SK-N-MC (cell line): ENCODE results near the gene ITGB3.

Experiments used
- DNase-seq: peaks from one replicate; pipeline ENCODE4 v3.0.0-alpha.2; 2011; ENCODE audit warnings: low read depth, low spot score
- H3K27ac ChIP-seq: fragments of 200-600 bp; sonication (generic); 2 replicates; pipeline ENCODE4 v1.5.1; 2016; ENCODE audit warnings: mixed run types
- H3K36me3 ChIP-seq: fragments of 200-600 bp; sonication (generic); 2 replicates; pipeline ENCODE4 v1.6.1; 2017; ENCODE audit warnings: antibody characterized with exemption, low read length, mixed read lengths; ENCODE audit not compliant: insufficient read depth
- H3K4me3 ChIP-seq: fragments of 200-600 bp; sonication (generic); 2 replicates; pipeline ENCODE4 v1.5.1; 2016
- H3K9ac ChIP-seq: fragments of 200-600 bp; sonication (generic); 2 replicates; pipeline ENCODE4 v1.8.0; 2017; ENCODE audit warnings: mixed run types, mixed read lengths; ENCODE audit not compliant: insufficient read length
- H3K9me3 ChIP-seq: fragments of 200-600 bp; sonication (generic); 2 replicates; pipeline ENCODE4 v1.6.1; 2017; ENCODE audit warnings: low read depth, mild to moderate bottlenecking, antibody characterized with exemption, low read length, moderate library complexity, mixed read lengths
- EZH2 ChIP-seq: fragments of 200-600 bp; sonication (generic); IDR thresholded peaks from one replicate; pipeline ENCODE4 v1.6.1; 2017; ENCODE audit warnings: antibody characterized with exemption
- FOXP2 ChIP-seq: optimal IDR thresholded peaks from 2 replicates; pipeline ENCODE3; 2011; ENCODE audit warnings: mild to moderate bottlenecking, moderate library complexity; ENCODE audit not compliant: insufficient read depth; ENCODE audit errors: extremely low read length, control extremely low read depth
- POLR2AphosphoS5 ChIP-seq: IDR thresholded peaks from 2 replicates; pipeline ENCODE4 v1.6.1; 2012; ENCODE audit warnings: mild to moderate bottlenecking, low read depth, low read length, borderline replicate concordance

ITGB3 gene

DNA sequence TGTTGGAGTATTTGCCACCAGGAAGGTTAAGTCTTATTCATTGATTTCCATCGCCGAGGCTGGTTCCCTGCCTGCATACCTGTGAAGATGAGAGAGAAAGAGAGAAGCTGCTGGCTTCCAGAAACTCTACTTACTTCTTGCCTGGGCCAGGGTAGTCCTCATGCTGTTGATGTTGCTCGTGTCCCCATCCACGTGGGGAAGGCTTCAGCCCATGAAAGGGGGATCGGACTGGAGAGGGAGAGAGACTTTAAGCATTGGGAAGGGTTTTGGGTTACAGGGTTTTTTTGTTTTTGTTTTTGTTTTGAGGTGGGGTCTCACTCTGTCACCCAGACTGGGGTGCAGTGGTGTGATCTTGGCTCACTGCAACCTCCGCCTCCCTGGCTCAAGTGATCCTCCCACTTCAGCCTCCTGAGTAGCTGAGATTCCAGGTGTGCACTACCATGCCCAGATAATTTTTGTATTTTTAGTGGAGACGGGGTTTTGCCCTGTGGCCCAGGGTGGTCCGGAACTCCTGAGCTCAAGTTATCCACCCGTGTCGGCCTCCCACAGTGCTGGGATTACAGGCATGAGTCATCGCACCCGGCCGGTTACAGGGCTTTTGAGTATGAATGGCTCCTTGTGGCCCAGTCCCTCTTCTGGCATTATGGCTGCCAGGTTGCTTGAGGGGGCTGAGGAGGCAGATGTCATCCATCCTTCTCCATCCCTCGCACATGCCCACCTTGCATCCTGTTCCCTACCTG lies 26.6 kb downstream of the ITGB3 start:
- TF ChIP-seq EZH2 (no peak), FOXP2 (no peak), POLR2AphosphoS5 (no peak)
- Histone ChIP-seq H3K27ac (no peak overlapping the region), H3K9me3 (no peaks in the 10 kb centered on the region), H3K36me3 (no peaks in the 10 kb centered on the region), H3K9ac (no peak overlapping the region), H3K4me3 (no peak overlapping the region)
- no peak for DNase-seq

DNA sequence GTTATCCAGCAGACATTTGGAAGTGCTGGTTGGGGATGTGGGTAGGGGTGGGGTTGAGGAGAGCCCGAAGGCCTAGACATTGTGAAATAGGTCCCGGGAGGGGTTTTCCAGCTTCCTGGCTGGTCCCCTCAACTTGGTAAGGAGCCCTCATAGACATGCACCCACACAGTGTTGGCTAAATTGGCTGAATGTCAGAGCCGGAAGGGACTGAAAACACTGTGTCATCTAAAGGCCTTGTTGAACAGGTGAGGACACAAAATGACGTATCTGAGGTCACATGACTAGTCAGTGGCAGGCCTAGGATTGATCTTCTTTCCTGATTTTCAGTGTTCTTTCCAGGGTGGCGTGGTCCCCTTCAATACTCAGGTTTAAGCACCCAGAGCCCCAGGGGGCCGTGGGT lies 27.6 kb downstream of the ITGB3 start:
- no peak for DNase-seq
- Histone ChIP-seq H3K27ac (no peak overlapping the region), H3K4me3 (no peak overlapping the region), H3K9me3 (no peaks in the 10 kb centered on the region), H3K36me3 (no peaks in the 10 kb centered on the region), H3K9ac (no peak overlapping the region)
- TF ChIP-seq FOXP2 (no peak), POLR2AphosphoS5 (no peak), EZH2 (no peak)

DNA sequence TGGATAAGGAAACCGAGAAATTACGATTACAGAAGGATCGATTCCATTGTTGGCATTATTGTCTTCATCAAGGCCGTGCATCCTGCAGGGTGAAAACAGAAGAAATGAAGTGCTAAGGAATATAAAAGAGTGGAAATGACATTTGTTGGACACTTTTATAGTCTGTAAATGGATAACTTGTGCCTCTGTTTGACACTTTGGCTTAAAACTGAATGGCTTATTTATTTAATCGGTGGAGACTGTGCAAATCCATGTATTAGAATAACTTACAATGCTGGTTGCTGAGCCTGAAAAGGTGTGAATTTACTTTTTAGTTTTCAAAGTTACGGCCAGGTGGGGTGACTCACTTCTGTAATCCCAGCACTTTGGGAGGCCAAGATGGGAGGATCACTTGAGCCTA lies 31.4 kb downstream of the ITGB3 start:
- no peak for DNase-seq
- no peak overlapping the region for H3K27ac ChIP-seq
- TF ChIP-seq FOXP2 = no peak
- no peak for TF ChIP-seq POLR2AphosphoS5
- no peak for TF ChIP-seq EZH2
- H3K9me3 ChIP-seq = no peaks in the 10 kb centered on the region
- no peaks in the 10 kb centered on the region for H3K36me3 ChIP-seq
- H3K4me3 ChIP-seq = no peak overlapping the region
- H3K9ac ChIP-seq = no peak overlapping the region

DNA sequence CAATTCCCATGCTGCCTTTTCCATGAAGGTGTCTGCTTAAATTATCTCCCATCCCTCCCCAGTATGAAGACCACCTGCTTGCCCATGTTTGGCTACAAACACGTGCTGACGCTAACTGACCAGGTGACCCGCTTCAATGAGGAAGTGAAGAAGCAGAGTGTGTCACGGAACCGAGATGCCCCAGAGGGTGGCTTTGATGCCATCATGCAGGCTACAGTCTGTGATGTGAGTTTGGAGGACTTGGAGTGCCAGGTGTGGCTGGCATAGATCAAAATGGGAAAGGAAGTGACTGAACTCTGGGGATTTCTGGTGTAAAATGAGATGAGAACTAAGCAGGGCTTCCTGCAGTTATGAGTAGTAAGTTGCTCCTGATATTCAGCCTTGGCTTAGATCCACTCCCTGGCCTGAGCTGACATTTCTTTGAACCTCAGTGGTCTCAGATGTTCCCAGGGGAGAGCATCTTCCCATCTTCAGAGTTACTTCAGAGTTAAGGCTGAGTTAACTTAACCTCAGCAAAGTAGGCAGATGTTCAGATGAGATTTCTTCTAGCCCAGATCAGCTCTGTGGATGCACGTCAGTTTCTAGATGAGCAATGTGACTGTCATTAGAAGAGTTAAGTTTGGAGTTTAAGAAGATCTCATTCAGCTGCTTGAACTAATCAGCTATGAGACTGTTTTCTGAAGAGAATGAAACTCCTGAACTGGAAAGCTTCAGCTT lies 32.7 kb downstream of the ITGB3 start:
- no peak overlapping the region for H3K9ac ChIP-seq
- TF ChIP-seq FOXP2 (no peak), EZH2 (no peak), POLR2AphosphoS5 (no peak)
- H3K27ac ChIP-seq = no peak overlapping the region
- DNase-seq = no peak
- no peaks in the 10 kb centered on the region for H3K36me3 ChIP-seq
- no peak overlapping the region for H3K4me3 ChIP-seq
- H3K9me3 ChIP-seq = no peaks in the 10 kb centered on the region

DNA sequence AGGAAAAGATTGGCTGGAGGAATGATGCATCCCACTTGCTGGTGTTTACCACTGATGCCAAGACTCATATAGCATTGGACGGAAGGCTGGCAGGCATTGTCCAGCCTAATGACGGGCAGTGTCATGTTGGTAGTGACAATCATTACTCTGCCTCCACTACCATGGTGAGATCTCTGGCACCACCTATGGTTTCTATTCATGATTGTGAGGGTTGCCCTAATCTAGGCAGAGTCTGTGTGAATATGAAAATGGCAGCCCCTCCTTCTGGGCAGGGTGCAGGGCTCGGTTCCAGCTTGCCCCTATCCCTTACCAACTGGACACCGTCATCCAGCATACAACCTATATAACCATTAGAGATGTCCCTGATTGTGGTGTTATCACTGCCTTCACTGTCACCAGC lies 33.4 kb downstream of the ITGB3 start:
- DNase-seq = no peak
- H3K9ac ChIP-seq = no peak overlapping the region
- no peaks in the 10 kb centered on the region for H3K9me3 ChIP-seq
- H3K36me3 ChIP-seq = no peaks in the 10 kb centered on the region
- TF ChIP-seq FOXP2 (no peak), EZH2 (no peak), POLR2AphosphoS5 (no peak)
- H3K4me3 ChIP-seq = no peak overlapping the region
- no peak overlapping the region for H3K27ac ChIP-seq

DNA sequence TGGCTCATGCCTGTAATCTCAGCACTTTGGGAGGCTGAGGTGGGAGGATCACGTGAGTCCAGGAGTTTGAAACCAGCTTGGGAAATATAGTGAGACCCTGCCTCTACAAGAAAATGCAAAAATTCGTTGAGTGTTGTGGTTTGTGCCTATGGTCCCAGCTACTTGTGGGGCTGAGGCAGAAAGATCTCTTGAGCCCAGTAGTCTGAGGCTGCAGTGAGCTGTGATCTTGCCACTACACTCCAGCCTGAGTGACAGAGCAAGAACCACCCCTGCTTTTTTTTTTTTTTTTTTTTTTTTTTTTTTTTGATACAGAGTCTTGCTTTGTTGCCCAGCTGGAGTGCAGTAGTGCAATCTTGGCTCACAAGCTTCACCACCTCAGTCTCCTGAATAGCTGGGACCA lies 34.0 kb downstream of the ITGB3 start:
- no peak for DNase-seq
- H3K9ac ChIP-seq = no peak overlapping the region

DNA sequence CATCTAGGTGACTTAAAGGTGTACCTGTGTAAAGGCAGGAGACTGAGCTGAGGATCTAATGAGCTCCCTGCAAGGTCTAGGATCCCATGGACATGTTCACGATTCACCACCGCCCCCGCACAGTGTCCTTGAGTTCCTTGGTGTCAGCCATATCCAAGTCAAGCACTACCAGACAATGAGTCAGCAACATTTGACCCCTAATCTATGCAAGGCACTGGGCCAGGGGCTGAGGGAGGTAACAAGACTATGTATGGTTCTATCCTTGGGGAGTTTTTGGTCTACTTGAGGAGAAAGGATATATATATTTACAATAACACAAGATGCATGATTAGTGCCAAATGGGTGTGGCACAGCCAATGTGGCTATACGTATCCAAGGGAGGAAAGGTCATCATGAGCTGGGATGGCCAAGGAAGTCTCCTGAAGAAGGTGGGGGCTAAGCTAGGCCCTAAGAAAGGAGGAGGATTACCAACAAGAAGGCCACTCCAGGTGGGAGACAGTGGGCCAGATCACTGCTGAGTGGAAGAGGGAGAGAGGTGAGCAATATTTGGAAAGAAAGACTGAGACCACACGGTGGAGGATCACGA lies 35.0 kb downstream of the ITGB3 start:
- TF ChIP-seq FOXP2 = no peak
- no peak for TF ChIP-seq EZH2
- no peak for TF ChIP-seq POLR2AphosphoS5
- no peak overlapping the region for H3K27ac ChIP-seq
- DNase-seq = no peak
- no peak overlapping the region for H3K4me3 ChIP-seq
- no peaks in the 10 kb centered on the region for H3K9me3 ChIP-seq
- H3K9ac ChIP-seq = no peak overlapping the region
- no peaks in the 10 kb centered on the region for H3K36me3 ChIP-seq

More for the DNA sequence above, 34.0 kb downstream of the ITGB3 start:
- no peak for TF ChIP-seq FOXP2
- no peak for TF ChIP-seq POLR2AphosphoS5
- no peak for TF ChIP-seq EZH2
- Histone ChIP-seq H3K9me3 (no peaks in the 10 kb centered on the region), H3K27ac (no peak overlapping the region), H3K4me3 (no peak overlapping the region), H3K36me3 (no peaks in the 10 kb centered on the region)

DNA sequence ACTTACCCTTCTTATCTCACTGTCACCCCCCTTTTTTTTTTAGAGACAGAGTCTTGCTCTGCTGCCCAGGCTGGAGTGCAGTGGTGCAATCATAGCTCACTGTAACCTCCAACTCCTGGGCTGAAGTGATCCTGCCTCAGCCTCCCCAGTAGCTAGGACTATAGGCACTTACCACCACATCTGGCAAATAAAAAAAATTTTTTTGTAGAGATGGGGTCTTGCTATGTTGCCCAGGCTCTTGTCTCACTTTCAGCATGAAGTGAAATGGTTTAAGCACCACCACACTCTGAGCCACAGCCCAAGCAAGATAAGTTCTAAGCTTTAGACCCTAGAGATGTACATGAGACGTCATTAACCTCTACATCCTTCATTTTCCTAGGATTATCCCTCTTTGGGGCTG lies 35.7 kb downstream of the ITGB3 start:
- Histone ChIP-seq H3K36me3 (no peaks in the 10 kb centered on the region), H3K9ac (no peak overlapping the region), H3K4me3 (no peak overlapping the region), H3K9me3 (no peaks in the 10 kb centered on the region), H3K27ac (no peak overlapping the region)
- TF ChIP-seq POLR2AphosphoS5 = no peak
- TF ChIP-seq EZH2 = no peak
- TF ChIP-seq FOXP2 = no peak
- no peak for DNase-seq
